Neural progenitor cell (in vitro differentiated cells): ENCODE measurements around the gene ISM1.

Experiments used
- CTCF ChIP-seq: fragments of 200-600 bp; sonication (generic); IDR thresholded peaks from 2 replicates; pipeline ENCODE4 v1.5.1; 2017; ENCODE audit warnings: antibody characterized with exemption, mild to moderate bottlenecking
- EZH2 ChIP-seq: fragments of 200-600 bp; sonication (generic); IDR thresholded peaks from 2 replicates; pipeline ENCODE4 v1.6.1; 2017; ENCODE audit warnings: antibody characterized with exemption, mild to moderate bottlenecking, moderate library complexity
- EZH2phosphoT487 ChIP-seq: fragments of 200-600 bp; sonication (generic); IDR thresholded peaks from 2 replicates; pipeline ENCODE4 v1.6.1; 2017; ENCODE audit warnings: antibody characterized with exemption

- TF ChIP-seq CTCF (no peak), EZH2 (no peak), EZH2phosphoT487 (no peak)
These were observed 67.3 kb downstream of the ISM1 start for GRCh38 chr20:13288357-13288756.
